CD14-positive monocyte (primary cell): ENCODE results near the gene C5AR2. TPM values are rescaled to one million over a fixed set of nuclear protein-coding genes. Genes with fewer than 3 reads are reported as not detected.
A peak's percentile ranks its signal among the peaks of the same experiment; 100 is the strongest.

Experiments used
- DNase-seq, 3 donors: peaks; one replicate each; pipeline ENCODE4 v3.0.0-alpha.2; 2011 to 2022
- H2AFZ ChIP-seq: 2 replicates; pipeline ENCODE4 v1.6.0; 2012; ENCODE audit warnings: mild to moderate bottlenecking, low read depth, low read length, inconsistent platforms; ENCODE audit not compliant: insufficient read depth, poor library complexity, severe bottlenecking
- H3K27ac ChIP-seq, 2 donors: 1 replicate in 1 of 2; 2 replicates in 1 of 2; pipeline ENCODE4 v1.5.1; 2012 to 2013; ENCODE audit warnings: low read length in 2 of 2, control low read depth in 1 of 2, inconsistent platforms in 1 of 2, low read depth in 1 of 2, mild to moderate bottlenecking in 1 of 2
- H3K27me3 ChIP-seq, 2 donors: one replicate each; pipeline versions ENCODE4 v1.6.0 to v1.6.1; 2011 to 2013; ENCODE audit warnings: low read length in 2 of 2; ENCODE audit not compliant: control insufficient read depth in 2 of 2, insufficient read depth in 2 of 2
- H3K36me3 ChIP-seq, 2 donors: replicated peaks in 1 of 2; 1 replicate in 1 of 2; 2 replicates in 1 of 2; pipeline versions ENCODE4 v1.5.1 to v1.6.1; 2012 to 2013; ENCODE audit warnings: low read length in 2 of 2, control low read depth in 1 of 2, inconsistent platforms in 1 of 2, mild to moderate bottlenecking in 1 of 2; ENCODE audit not compliant: insufficient read depth in 2 of 2, control insufficient read depth in 1 of 2
- H3K4me1 ChIP-seq, 2 donors: 1 replicate in 1 of 2; 2 replicates in 1 of 2; pipeline versions ENCODE4 v1.5.1 to v1.6.1; 2012 to 2013; ENCODE audit warnings: low read length in 2 of 2, control low read depth in 1 of 2, inconsistent platforms in 1 of 2, mild to moderate bottlenecking in 1 of 2, moderate library complexity in 1 of 2; ENCODE audit not compliant: insufficient read depth in 2 of 2, control insufficient read depth in 1 of 2
- H3K4me2 ChIP-seq: replicated peaks from 2 replicates; pipeline ENCODE3; 2012; ENCODE audit warnings: low read length, moderate library complexity, mild to moderate bottlenecking; ENCODE audit not compliant: poor library complexity, severe bottlenecking; ENCODE audit errors: extremely low read depth
- H3K4me3 ChIP-seq, 3 experiments: fragments of 200-600 bp in 1 of 3; sonication (generic) in 1 of 3; replicated peaks in 1 of 3; 1 replicate in 2 of 3; 2 replicates in 1 of 3; pipeline ENCODE4 v1.5.1; 2011 to 2013; ENCODE audit warnings: low read length in 3 of 3, mild to moderate bottlenecking in 3 of 3, control low read depth in 2 of 3, low read depth in 2 of 3, inconsistent platforms in 1 of 3, moderate library complexity in 1 of 3
- H3K79me2 ChIP-seq: 2 replicates; pipeline ENCODE4 v1.6.0; 2012; ENCODE audit warnings: mild to moderate bottlenecking, control low read depth, inconsistent platforms, low read length, moderate library complexity; ENCODE audit not compliant: insufficient read depth
- H3K9ac ChIP-seq: 2 replicates; pipeline ENCODE4 v1.6.0; 2017; ENCODE audit warnings: low read length, mild to moderate bottlenecking; ENCODE audit not compliant: insufficient read depth, poor library complexity, severe bottlenecking
- H3K9me3 ChIP-seq, 2 donors: replicated peaks in 1 of 2; 1 replicate in 1 of 2; 2 replicates in 1 of 2; pipeline versions ENCODE4 v1.5.1 to v1.6.1; 2012 to 2013; ENCODE audit warnings: low read length in 2 of 2, control low read depth in 1 of 2; ENCODE audit not compliant: control insufficient read depth in 1 of 2, insufficient read depth in 1 of 2
- H4K20me1 ChIP-seq: 2 replicates; pipeline ENCODE4 v1.6.0; 2012; ENCODE audit warnings: mild to moderate bottlenecking, low read length, control low read depth, moderate library complexity; ENCODE audit not compliant: insufficient read depth
- H3K27ac Mint-ChIP-seq, 7 donors: one replicate each; pipeline ENCODE4 v1.8.0; 2020; ENCODE audit warnings: mild to moderate bottlenecking in 7 of 7, mixed read lengths in 7 of 7, moderate library complexity in 6 of 7, inconsistent platforms in 2 of 7
- H3K27me3 Mint-ChIP-seq, 3 donors: one replicate each; pipeline ENCODE4 v1.8.0; 2021 to 2022; ENCODE audit warnings: low read depth in 3 of 3, mild to moderate bottlenecking in 3 of 3, mixed read lengths in 3 of 3, moderate library complexity in 3 of 3, inconsistent platforms in 1 of 3
- H3K36me3 Mint-ChIP-seq, 2 donors: one replicate each; pipeline ENCODE4 v1.8.0; 2020; ENCODE audit warnings: mixed read lengths in 2 of 2, inconsistent platforms in 1 of 2, mild to moderate bottlenecking in 1 of 2
- H3K4me1 Mint-ChIP-seq: one replicate; pipeline ENCODE4 v1.8.0; 2020; ENCODE audit warnings: mild to moderate bottlenecking, mixed read lengths
- H3K4me3 Mint-ChIP-seq, 2 donors: one replicate each; pipeline ENCODE4 v1.8.0; 2020; ENCODE audit warnings: mild to moderate bottlenecking in 2 of 2, mixed read lengths in 2 of 2, moderate library complexity in 1 of 2
- H3K9me3 Mint-ChIP-seq, 7 donors: one replicate each; pipeline ENCODE4 v1.8.0; 2020 to 2022; ENCODE audit warnings: mixed read lengths in 7 of 7, mild to moderate bottlenecking in 6 of 7, moderate library complexity in 6 of 7, inconsistent platforms in 2 of 7
- WGBS: methylation state at CpG from one replicate; pipeline ENCODE4 v1.1.5; 2013; ENCODE audit warnings: missing lambda C conversion rate; ENCODE audit not compliant: insufficient coverage; 5-methylcytosine and 5-hydroxymethylcytosine counted together
- intact Hi-C, 2 donors: fragments of 100-400 bp; cut with micrococcal nuclease; formaldehyde crosslinking; loops; one replicate each; pipeline versions ENCODE4 v1.15.0 to v1.15.1; 2023
- polyA plus RNA-seq, 3 donors: library from polyadenylated mRNA; depleted of rRNA in 1 of 3; unstranded in 2 of 3; stranded (reverse) in 1 of 3; fragments of 300-500 nt in 2 of 3; fragments of >200 nt in 1 of 3; fragmentation: Illumina TruSeq in 2 of 3; gene quantifications; 1 replicate in 2 of 3; 2 replicates in 1 of 3; pipeline ENCODE4 v1.2.3, GENCODE V29; 2012 to 2021
- TF ChIP-seq, protein P1 (sequence below): fragments of 200-600 bp; IDR thresholded peaks from one replicate; pipeline ENCODE4 v1.8.0; 2022; ENCODE audit warnings: antibody characterized with exemption, mild to moderate bottlenecking

Gene C5AR2
- polyA plus RNA-seq, 3 donors, result 2.4 to 46.9 (median 4.3) TPM

DNA sequence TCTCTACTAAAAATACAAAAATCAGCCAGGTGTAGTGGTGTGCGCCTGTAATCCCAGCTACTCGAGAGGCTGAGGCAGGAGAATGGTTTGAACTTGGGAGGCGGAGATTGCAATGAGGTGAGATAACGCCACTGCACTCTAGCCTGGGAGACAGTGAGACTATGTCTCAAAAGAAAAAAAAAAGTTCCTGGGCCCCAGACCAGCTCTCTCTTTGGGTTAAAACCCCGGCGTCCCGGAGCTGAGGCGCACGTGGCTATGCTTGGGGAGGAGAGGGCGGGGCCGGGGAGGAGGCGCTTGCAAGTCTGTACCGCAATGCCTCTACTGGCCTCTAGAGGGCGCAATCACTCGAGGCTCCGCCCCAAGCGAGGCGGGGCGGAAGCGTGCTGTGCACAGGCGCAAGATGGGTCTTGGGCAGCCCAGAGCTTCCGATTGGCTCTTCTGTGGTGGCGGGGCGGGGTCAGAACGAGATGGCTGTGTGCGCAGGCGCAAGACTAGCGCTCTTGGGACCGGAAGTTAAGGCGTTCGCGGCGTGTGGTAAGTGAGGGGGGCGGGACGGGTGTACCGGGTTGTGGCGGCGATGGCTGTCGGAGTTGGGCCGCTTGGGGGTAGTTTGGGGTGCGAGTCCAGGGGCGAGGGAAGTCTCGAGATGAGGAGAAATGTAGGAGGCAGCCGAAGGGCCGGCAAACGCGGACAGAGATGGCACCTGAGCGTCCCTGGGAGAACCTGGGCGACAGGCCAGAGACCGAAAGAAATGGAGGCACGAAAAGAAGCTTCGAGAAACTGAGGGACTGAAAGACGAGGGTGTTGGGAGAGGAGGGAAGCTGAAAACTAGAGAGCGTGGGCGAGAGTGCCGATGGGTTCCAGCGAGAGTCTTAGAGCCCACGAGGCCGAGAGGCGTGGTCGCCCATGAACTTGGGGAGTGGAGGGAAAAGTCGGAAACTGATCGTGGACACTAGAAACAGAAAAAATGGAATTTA is 17.1 kb downstream of the C5AR2 start, which contains the start of gene DHX34:
Gene DHX34, plus strand, starts transcription at position 497 of the 977 bp plus-strand sequence. CDS start 3,716 bp downstream, outside the sequence.
- H2AFZ ChIP-seq, result peak within 1 kb of the TSS; percentile 53
- TF ChIP-seq, protein P1, sequence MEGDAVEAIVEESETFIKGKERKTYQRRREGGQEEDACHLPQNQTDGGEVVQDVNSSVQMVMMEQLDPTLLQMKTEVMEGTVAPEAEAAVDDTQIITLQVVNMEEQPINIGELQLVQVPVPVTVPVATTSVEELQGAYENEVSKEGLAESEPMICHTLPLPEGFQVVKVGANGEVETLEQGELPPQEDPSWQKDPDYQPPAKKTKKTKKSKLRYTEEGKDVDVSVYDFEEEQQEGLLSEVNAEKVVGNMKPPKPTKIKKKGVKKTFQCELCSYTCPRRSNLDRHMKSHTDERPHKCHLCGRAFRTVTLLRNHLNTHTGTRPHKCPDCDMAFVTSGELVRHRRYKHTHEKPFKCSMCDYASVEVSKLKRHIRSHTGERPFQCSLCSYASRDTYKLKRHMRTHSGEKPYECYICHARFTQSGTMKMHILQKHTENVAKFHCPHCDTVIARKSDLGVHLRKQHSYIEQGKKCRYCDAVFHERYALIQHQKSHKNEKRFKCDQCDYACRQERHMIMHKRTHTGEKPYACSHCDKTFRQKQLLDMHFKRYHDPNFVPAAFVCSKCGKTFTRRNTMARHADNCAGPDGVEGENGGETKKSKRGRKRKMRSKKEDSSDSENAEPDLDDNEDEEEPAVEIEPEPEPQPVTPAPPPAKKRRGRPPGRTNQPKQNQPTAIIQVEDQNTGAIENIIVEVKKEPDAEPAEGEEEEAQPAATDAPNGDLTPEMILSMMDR, result peak; percentile 91
- peak within 1 kb of the TSS; percentile 92 for H3K9ac ChIP-seq
- peak within 1 kb of the TSS; percentile 61 to 97 (median 85) for H3K4me3 ChIP-seq
- peaks cover 13 to 22% of the 10 kb centered on the region in 2 donors for H3K36me3 ChIP-seq
- H4K20me1 ChIP-seq, result no peaks in the 10 kb centered on the region
- peak within 1 kb of the TSS; percentile 83 to 98 for H3K27ac ChIP-seq
- Mint-ChIP-seq H3K4me1 (peaks cover 47% of the 10 kb centered on the region), H3K27me3 (peaks cover 0 to 3% (median 0%) of the 10 kb centered on the region in 3 donors), H3K27ac (peak within 1 kb of the TSS; percentile 96 to 100 (median 99)), H3K36me3 (peaks cover 33 to 41% of the 10 kb centered on the region in 2 donors), H3K4me3 (peak within 1 kb of the TSS; percentile 97), H3K9me3 (peaks cover 0 to 4% (median 0%) of the 10 kb centered on the region in 7 donors)
- DNase-seq, result peak; percentile 99
- WGBS, result 3% methylated on average over 62 of the region's 63 CpGs
- peak within 1 kb of the TSS; percentile 98 for H3K4me2 ChIP-seq
- intact Hi-C loops, result loop anchor here (2.0 to 5.0 kb wide), 3 partner anchors 42 to 52 kb away; partner anchors contain the start of gene C5AR1 (in 1 of the 2)
- H3K4me1 ChIP-seq, result peaks cover 40 to 54% of the 10 kb centered on the region in 2 donors
- no peaks in the 10 kb centered on the region for H3K9me3 ChIP-seq
- peaks cover 45% of the 10 kb centered on the region for H3K79me2 ChIP-seq
- no peaks in the 10 kb centered on the region for H3K27me3 ChIP-seq

DNA sequence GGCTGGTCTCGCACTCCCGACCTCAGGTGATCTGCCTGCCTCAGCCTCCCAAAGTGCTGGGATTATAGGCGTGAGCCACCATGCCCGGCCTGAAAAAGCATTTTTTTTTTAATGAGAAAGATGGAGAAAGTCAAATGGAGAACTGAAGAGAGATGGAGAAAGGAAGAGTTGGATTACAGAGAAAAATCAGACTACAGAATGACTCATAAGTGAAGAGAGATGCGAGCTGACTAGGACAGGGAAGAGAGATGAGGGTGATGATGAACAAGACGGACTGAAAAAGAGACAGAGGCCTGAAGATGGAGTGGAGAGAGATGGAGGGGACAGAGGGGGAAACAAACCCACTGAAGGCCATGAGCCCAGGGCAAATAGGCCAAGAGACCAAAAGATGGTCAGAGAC is 18.7 kb downstream of the C5AR2 start:
- Histone ChIP-seq H3K27me3 (no peaks in the 10 kb centered on the region), H4K20me1 (no peaks in the 10 kb centered on the region), H3K36me3 (peaks cover 26 to 38% of the 10 kb centered on the region in 2 donors), H3K9me3 (peaks cover 8% of the 10 kb centered on the region in 2 donors), H2AFZ (no peak overlapping the region), H3K4me1 (peaks cover 40 to 54% of the 10 kb centered on the region in 2 donors), H3K27ac (peak overlapping the region in 1 of 2 donors; percentile 55), H3K4me3 (peak overlapping the region in 1 of 3 experiments; percentile 30), H3K4me2 (peak overlapping the region; percentile 24), H3K9ac (no peak overlapping the region), H3K79me2 (peaks cover 52% of the 10 kb centered on the region)
- H3K4me3 Mint-ChIP-seq, result peak overlapping the region; percentile 61 to 97
- TF ChIP-seq, protein P1, result no peak
- peaks cover 0 to 3% (median 0%) of the 10 kb centered on the region in 3 donors for H3K27me3 Mint-ChIP-seq
- peak in 2 of 3 donors; percentile 55 to 58 for DNase-seq
- H3K27ac Mint-ChIP-seq, result peak overlapping the region; percentile 78 to 100 (median 91)
- H3K36me3 Mint-ChIP-seq, result peaks cover 46 to 55% of the 10 kb centered on the region in 2 donors
- WGBS, result 93% methylated on average over 6 of the region's 6 CpGs
- peaks cover 4 to 10% (median 7%) of the 10 kb centered on the region in 7 donors for H3K9me3 Mint-ChIP-seq
- intact Hi-C loops, result loop anchor here in 1 of 2 donors (5.0 kb wide), 1 partner anchor 42 kb away; no protein-coding TSS in a partner anchor
- H3K4me1 Mint-ChIP-seq, result peaks cover 47% of the 10 kb centered on the region
